Raji (cell line): ENCODE results near the gene SCYGR8.

ENCODE experiments used
- POLR2A ChIP-seq: IDR thresholded peaks from 2 replicates; pipeline ENCODE4 v1.6.1; 2011; ENCODE audit warnings: low read depth, low read length, control low read depth; ENCODE audit not compliant: insufficient read depth

Gene SCYGR8

DNA sequence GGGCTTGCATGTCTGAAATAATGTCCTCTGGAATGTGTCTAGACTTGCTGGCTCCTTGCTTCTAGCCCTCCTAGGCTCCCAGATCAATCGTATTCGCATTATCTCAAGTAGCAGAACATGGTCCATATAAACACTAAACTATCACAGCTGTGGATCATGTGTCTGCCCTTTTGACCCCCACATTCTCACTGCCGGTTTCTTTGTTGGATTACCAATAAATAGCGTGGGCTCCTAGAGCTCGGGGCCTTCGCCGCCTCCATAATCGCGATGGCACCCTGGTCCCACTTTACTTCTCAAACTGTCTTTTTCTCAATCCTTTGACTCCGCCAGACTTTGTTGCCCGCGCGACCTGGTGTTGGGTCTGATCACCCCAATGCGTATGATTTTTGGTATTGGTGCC, 6.3 kb upstream of the SCYGR8 start:
- TF ChIP-seq POLR2A, result no peak

GRCh38 chr2:227748079-227748478, 2.4 kb downstream of the SCYGR8 start:
- TF ChIP-seq POLR2A, result no peak

DNA sequence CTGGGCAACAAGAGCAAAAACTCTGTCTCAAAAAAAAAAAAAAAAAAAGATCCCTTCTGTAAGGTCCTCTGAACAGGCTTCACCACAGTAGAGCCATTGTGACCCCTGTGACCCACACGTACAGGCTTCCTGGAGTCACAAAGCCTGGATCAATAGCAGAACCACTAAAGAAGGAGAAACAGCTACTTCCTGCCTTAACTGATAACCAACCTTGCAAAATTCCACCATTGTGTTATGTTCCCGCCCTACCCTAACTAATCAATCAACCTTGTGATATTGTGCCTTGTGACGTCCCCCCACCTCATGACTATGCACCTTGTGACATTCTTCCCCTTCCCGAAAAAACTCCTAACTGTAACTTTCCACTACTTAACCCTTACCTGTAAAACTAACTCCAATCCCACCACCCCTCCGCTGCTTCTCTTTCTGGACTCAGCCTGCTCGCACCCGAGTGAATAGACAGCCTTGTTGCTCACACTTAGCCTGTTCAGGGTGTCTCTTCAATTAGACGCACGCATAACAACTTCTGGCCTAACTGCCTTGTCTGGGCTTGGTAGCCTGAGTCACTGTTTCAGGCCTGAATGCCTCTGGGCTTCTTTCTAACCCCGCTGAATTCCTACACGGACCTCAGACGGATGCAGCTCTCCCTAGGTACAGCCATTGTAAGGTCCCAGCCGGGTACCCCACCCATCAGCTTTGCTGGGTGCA, 13.9 kb downstream of the SCYGR8 start:
- TF ChIP-seq POLR2A, result no peak

GRCh38 chr2:227761740-227762476, 16.2 kb downstream of the SCYGR8 start:
- no peak for TF ChIP-seq POLR2A

GRCh38 chr2:227765788-227766372, 20.2 kb downstream of the SCYGR8 start:
- TF ChIP-seq POLR2A, result no peak

GRCh38 chr2:227766373-227766883, 20.7 kb downstream of the SCYGR8 start:
- no peak for TF ChIP-seq POLR2A

GRCh38 chr2:227767830-227768229, 22.1 kb downstream of the SCYGR8 start:
- no peak for TF ChIP-seq POLR2A

DNA sequence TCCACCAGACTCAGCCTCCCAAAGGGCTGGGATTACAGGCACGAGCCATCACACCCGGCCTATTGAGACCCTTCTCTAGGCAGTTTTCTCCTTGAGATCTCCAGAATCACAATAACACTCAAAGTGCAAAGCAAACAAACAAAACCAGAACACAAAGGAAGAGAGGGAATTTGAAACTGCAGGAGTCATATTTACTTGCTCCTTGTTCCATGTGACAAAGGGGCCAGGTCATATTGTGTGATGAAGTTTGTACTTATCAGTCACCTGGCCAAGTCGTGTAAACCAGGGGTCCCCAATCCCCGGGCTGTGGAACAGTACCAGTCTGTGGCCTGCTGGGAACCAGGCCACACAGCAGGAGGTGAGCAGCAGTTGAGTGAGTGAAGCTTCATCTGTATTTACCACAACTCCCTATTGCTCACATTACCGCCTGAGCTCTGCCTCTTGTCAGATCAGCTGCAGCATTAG, 26.5 kb downstream of the SCYGR8 start:
- no peak for TF ChIP-seq POLR2A

GRCh38 chr2:227772932-227773331, 27.2 kb downstream of the SCYGR8 start:
- no peak for TF ChIP-seq POLR2A

DNA sequence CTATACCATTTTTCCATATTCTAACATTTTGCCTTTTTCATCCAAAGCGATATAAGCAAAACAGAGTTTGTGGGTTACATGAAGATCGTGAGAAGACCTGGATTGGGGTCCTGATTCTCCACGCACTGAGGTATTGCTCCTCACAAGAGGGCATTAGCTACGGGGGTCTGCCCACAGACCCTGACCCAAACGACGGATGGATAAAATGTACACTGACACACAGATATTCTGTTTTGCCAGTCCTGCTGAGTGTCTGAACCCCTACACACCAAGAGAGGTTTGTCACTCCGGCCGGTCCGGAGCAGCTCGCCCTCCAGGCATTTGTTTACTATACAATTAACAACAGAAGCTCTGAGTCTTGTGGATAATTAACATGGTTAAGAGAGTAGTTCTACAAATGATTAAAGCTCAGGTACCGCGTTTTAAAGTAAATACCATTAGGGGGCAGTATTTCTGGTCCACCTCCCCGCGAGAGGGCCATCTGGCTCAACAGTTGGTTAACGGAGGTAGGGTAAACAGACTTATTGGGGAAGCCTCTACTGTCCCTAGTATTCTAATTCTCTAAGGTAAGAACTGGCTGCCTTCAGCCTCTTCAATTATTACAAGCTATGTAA, 28.4 kb downstream of the SCYGR8 start:
- no peak for TF ChIP-seq POLR2A

DNA sequence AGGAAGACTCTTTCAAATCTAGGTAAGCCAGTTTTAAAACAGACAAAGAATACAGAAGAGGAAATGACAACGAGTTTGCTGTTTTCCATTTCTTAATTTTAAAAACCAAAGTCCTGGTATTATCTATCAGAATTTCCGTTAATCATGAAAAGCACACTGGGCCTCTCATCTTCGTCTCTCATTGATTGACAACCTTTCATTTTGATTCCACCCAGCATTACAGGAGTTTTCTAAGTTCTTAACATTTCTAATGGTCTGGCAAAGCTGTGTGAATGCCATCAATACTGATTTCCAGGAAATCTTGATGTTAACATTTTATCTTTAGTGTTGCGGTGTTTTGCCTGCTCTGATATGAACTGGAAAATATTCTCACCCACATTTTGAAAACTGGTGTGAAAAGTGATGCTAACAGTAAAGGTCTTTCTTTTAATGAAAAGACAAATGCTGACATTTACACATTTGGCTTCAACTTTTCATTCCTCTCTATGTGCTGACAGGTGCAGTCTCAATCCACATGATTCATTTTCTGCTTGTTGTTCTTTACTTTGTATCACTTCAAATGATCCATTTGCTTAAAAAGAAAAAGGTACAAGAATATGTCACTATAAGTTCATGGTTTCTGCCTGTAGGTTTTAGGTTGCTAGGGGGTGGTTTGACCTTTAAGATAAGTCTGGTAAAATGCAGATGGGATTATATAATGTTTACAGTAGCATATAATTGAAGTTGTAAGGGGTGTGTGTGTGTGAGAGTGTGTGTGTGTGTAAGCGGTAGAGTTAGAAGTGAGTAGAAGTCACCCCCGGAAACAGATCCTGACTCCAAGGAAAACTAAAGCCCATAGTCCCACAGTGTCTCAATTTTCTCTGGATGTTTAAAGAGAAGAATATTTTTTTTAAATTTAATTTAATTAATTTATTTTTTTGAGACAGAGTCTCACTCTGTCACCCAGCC, 29.5 kb downstream of the SCYGR8 start:
- TF ChIP-seq POLR2A, result no peak

DNA sequence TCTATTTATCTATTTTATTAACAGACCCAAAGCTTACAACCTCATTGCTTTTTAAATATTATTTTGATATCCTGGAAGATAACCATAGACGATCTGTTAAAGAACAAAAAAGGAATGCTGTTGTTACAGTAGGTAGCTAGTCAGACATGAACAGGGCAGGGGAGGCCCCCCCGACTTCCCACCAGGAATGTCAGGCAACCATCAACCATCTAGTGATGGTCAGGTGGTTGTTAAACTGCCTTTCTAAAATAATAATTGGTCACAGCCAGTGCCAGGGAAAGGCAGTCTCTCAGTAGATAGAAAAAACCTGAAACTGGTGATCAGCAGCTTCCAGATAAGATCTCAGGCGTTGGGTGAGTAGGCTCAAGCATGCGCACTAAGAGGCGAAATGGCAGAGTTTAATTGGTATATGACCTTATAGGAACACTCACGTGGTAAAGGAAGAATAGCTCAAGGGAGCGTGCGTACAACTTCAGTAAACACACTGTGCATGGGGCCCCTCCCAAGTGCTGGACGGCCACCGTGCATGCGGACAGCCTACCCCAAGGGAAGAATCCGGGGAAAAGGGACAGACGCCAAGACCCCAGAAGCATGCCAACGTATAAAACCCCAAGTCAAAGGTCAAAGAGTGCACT, 35.4 kb downstream of the SCYGR8 start:
- TF ChIP-seq POLR2A, result no peak

DNA sequence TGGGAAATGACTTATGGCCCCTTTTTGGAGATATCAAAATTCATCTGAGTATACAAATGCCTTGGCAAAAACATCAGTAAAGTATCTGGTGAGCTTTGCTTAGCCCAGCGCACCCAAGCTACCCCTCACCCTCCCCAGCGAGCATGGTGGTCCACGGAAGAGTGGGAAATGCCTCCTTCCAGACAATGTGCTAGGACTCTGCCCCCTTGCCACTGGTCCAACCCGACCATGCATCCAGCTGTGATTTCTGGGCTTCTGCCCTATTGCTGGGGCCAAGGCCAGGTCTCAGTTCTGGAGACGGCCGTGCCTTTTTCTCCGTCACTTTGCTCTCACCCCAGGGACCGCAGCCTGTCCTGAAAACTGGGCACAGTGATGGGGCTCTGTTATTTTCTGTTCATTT, 36.1 kb downstream of the SCYGR8 start:
- no peak for TF ChIP-seq POLR2A

DNA sequence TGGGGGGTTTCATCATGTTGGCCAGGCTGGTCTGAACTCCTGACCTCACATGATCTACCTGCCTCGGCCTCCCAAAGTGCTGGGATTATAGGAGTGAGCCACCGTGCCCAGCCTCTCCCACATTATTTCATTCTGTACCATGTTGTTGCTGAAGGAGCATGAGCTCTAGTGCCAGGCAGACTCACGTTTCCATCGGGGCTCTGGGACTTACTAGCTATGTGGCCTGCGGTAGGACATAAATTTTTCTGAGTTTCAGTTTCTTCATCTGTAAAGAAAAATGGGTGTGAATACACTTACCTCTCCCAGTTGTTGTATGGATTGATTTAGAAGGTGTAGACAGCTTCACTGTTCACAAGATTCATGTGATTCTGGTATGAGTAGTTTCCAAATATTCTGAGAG, 37.1 kb downstream of the SCYGR8 start:
- TF ChIP-seq POLR2A, result no peak
